ENCODE results near the gene LCORL.
"Not testable (repeated sequence)": the region's sequence is repeated elsewhere in the genome, so short reads cannot be mapped to it uniquely, and the experiment has no call there.

Gene LCORL

GRCh38 chr4:18034099-18034498 lies 12.5 kb upstream of the LCORL start:
- no peak overlapping the region for H3K4me3 ChIP-seq (ENCODE audit: low read length)
- no peak for TF ChIP-seq ZNF274 (IDR thresholded peaks at IDR 0.05; ENCODE audit: low read depth, low read length)

GRCh38 chr4:18033111-18034085 lies 11.8 kb upstream of the LCORL start:
- TF ChIP-seq ZNF274 (IDR thresholded peaks at IDR 0.05; ENCODE audit: low read depth, low read length), result no peak
- H3K4me3 ChIP-seq (ENCODE audit: low read length), result no peak overlapping the region

GRCh38 chr4:18025288-18025687 lies 3.7 kb upstream of the LCORL start:
- no peak for TF ChIP-seq ZNF274 (IDR thresholded peaks at IDR 0.05; ENCODE audit: low read depth, low read length)
- no peak overlapping the region for H3K4me3 ChIP-seq (ENCODE audit: low read length)

GRCh38 chr4:18022572-18023050 lies 1.1 kb upstream of the LCORL start:
- H3K4me3 ChIP-seq (ENCODE audit: low read length), result peak overlapping the region; percentile 93
- TF ChIP-seq ZNF274 (IDR thresholded peaks at IDR 0.05; ENCODE audit: low read depth, low read length), result no peak

GRCh38 chr4:18021470-18021719 lies 160 bp downstream of the LCORL start:
- H3K4me3 ChIP-seq (ENCODE audit: low read length), result peak overlapping the region; percentile 93
- TF ChIP-seq ZNF274 (IDR thresholded peaks at IDR 0.05; ENCODE audit: low read depth, low read length), result no peak

GRCh38 chr4:18020671-18021469 lies 685 bp downstream of the LCORL start:
- no peak for TF ChIP-seq ZNF274 (IDR thresholded peaks at IDR 0.05; ENCODE audit: low read depth, low read length)
- H3K4me3 ChIP-seq (ENCODE audit: low read length), result peak overlapping the region; percentile 93

GRCh38 chr4:18020145-18020670 lies 1.3 kb downstream of the LCORL start:
- H3K4me3 ChIP-seq (ENCODE audit: low read length), result peak overlapping the region; percentile 93
- TF ChIP-seq ZNF274 (IDR thresholded peaks at IDR 0.05; ENCODE audit: low read depth, low read length), result no peak

- H3K4me3 ChIP-seq (ENCODE audit: low read length), result no peak overlapping the region
- TF ChIP-seq ZNF274 (IDR thresholded peaks at IDR 0.05; ENCODE audit: low read depth, low read length), result no peak
These were observed 7.3 kb downstream of the LCORL start for GRCh38 chr4:18014269-18014668.

GRCh38 chr4:18012807-18013462 lies 8.6 kb downstream of the LCORL start:
- no peak overlapping the region for H3K4me3 ChIP-seq (ENCODE audit: low read length)
- TF ChIP-seq ZNF274 (IDR thresholded peaks at IDR 0.05; ENCODE audit: low read depth, low read length), result no peak

- no peak for TF ChIP-seq ZNF274 (IDR thresholded peaks at IDR 0.05; ENCODE audit: low read depth, low read length)
- no peak overlapping the region for H3K4me3 ChIP-seq (ENCODE audit: low read length)
These were observed 9.3 kb downstream of the LCORL start for GRCh38 chr4:18012134-18012806.

GRCh38 chr4:18007625-18008024 lies 13.9 kb downstream of the LCORL start:
- no peak overlapping the region for H3K4me3 ChIP-seq (ENCODE audit: low read length)
- no peak for TF ChIP-seq ZNF274 (IDR thresholded peaks at IDR 0.05; ENCODE audit: low read depth, low read length)

- not testable (repeated sequence) for H3K4me3 ChIP-seq (ENCODE audit: low read length)
These were observed 15.1 kb downstream of the LCORL start for GRCh38 chr4:18006432-18006831.

GRCh38 chr4:17997129-17997528 lies 24.4 kb downstream of the LCORL start:
- H3K4me3 ChIP-seq (ENCODE audit: low read length), result no peak overlapping the region
- no peak for TF ChIP-seq ZNF274 (IDR thresholded peaks at IDR 0.05; ENCODE audit: low read depth, low read length)

- H3K4me3 ChIP-seq (ENCODE audit: low read length), result no peak overlapping the region
- TF ChIP-seq ZNF274 (IDR thresholded peaks at IDR 0.05; ENCODE audit: low read depth, low read length), result no peak
These were observed 26.4 kb downstream of the LCORL start for GRCh38 chr4:17995165-17995564.
